IgD-negative memory B cell (primary cell): ENCODE data around the gene SFI1. TPM values are rescaled to one million over a fixed set of nuclear protein-coding genes. Genes with fewer than 3 reads are reported as not detected.
"Not testable (repeated sequence)": the region's sequence is repeated elsewhere in the genome, so short reads cannot be mapped to it uniquely, and the experiment has no call there.

Experiments
- H3K27ac Mint-ChIP-seq, 3 donors: one replicate each; pipeline ENCODE4 v1.8.0; 2020 to 2022; ENCODE audit warnings: mild to moderate bottlenecking in 3 of 3, mixed read lengths in 3 of 3, moderate library complexity in 1 of 3
- H3K27me3 Mint-ChIP-seq: one replicate; pipeline ENCODE4 v1.8.0; 2021; ENCODE audit warnings: mixed read lengths
- H3K36me3 Mint-ChIP-seq: one replicate; pipeline ENCODE4 v1.8.0; 2020; ENCODE audit warnings: mild to moderate bottlenecking, mixed read lengths
- H3K4me1 Mint-ChIP-seq, 3 donors: one replicate each; pipeline ENCODE4 v1.8.0; 2020 to 2022; ENCODE audit warnings: mixed read lengths in 3 of 3, mild to moderate bottlenecking in 1 of 3
- H3K4me3 Mint-ChIP-seq, 4 donors: one replicate each; pipeline ENCODE4 v1.8.0; 2020 to 2022; ENCODE audit warnings: mild to moderate bottlenecking in 4 of 4, mixed read lengths in 4 of 4, moderate library complexity in 3 of 4
- H3K9me3 Mint-ChIP-seq, 3 donors: one replicate each; pipeline ENCODE4 v1.8.0; 2020 to 2021; ENCODE audit warnings: mixed read lengths in 3 of 3, mild to moderate bottlenecking in 1 of 3
- polyA plus RNA-seq: library from polyadenylated mRNA; unstranded; fragments of 300-500 nt; fragmentation: Illumina TruSeq; gene quantifications from one replicate; pipeline ENCODE4 v1.2.3, GENCODE V29; 2021

The SFI1 gene
- polyA plus RNA-seq, 1 donor from 2014 or later: 15.5 TPM

GRCh38 chr22:31579835-31580242 is 83.5 kb downstream of the SFI1 start:
- Mint-ChIP-seq H3K9me3 (no peaks in the 10 kb centered on the region), H3K4me1 (peaks cover 9 to 10% (median 10%) of the 10 kb centered on the region in 3 donors), H3K27me3 (no peaks in the 10 kb centered on the region), H3K36me3 (peaks cover 2% of the 10 kb centered on the region), H3K27ac (peak overlapping the region in 1 of 3 donors; percentile 19), H3K4me3 (no peak overlapping the region)

GRCh38 chr22:31583861-31584485 is 87.6 kb downstream of the SFI1 start:
- Mint-ChIP-seq H3K27ac (peak overlapping the region in 1 of 3 donors; percentile 72), H3K36me3 (peaks cover 2% of the 10 kb centered on the region), H3K9me3 (no peaks in the 10 kb centered on the region), H3K4me3 (no peak overlapping the region), H3K4me1 (peaks cover 9 to 12% (median 10%) of the 10 kb centered on the region in 3 donors), H3K27me3 (no peaks in the 10 kb centered on the region)

GRCh38 chr22:31584804-31585160 is 88.4 kb downstream of the SFI1 start:
- no peak overlapping the region for H3K4me3 Mint-ChIP-seq
- peaks cover 9 to 12% (median 10%) of the 10 kb centered on the region in 3 donors for H3K4me1 Mint-ChIP-seq
- H3K36me3 Mint-ChIP-seq: peaks cover 2% of the 10 kb centered on the region
- H3K9me3 Mint-ChIP-seq: no peaks in the 10 kb centered on the region
- H3K27ac Mint-ChIP-seq: no peak overlapping the region
- H3K27me3 Mint-ChIP-seq: no peaks in the 10 kb centered on the region

GRCh38 chr22:31585161-31585859 is 89.0 kb downstream of the SFI1 start:
- peaks cover 2% of the 10 kb centered on the region for H3K36me3 Mint-ChIP-seq
- H3K9me3 Mint-ChIP-seq: no peaks in the 10 kb centered on the region
- H3K27me3 Mint-ChIP-seq: no peaks in the 10 kb centered on the region
- H3K27ac Mint-ChIP-seq: no peak overlapping the region
- H3K4me1 Mint-ChIP-seq: peaks cover 9 to 12% (median 10%) of the 10 kb centered on the region in 3 donors
- H3K4me3 Mint-ChIP-seq: no peak overlapping the region

- Mint-ChIP-seq H3K27me3 (no peaks in the 10 kb centered on the region), H3K36me3 (peaks cover 2% of the 10 kb centered on the region), H3K4me1 (peaks cover 9 to 12% (median 10%) of the 10 kb centered on the region in 3 donors), H3K9me3 (no peaks in the 10 kb centered on the region), H3K4me3 (no peak overlapping the region), H3K27ac (peak overlapping the region in 1 of 3 donors; percentile 26)
Observed at GRCh38 chr22:31586137-31586920, 90.0 kb downstream of the SFI1 start.

GRCh38 chr22:31588970-31589675 is 92.8 kb downstream of the SFI1 start:
- Mint-ChIP-seq H3K4me1 (peaks cover 0 to 2% (median 0%) of the 10 kb centered on the region in 3 donors), H3K27ac (peak overlapping the region in 1 of 3 donors; percentile 39), H3K4me3 (no peak overlapping the region), H3K36me3 (peaks cover 2% of the 10 kb centered on the region), H3K9me3 (no peaks in the 10 kb centered on the region), H3K27me3 (no peaks in the 10 kb centered on the region)

- H3K4me1 Mint-ChIP-seq, H3K27me3 Mint-ChIP-seq, H3K4me3 Mint-ChIP-seq, H3K27ac Mint-ChIP-seq, H3K9me3 Mint-ChIP-seq, H3K36me3 Mint-ChIP-seq: not testable (repeated sequence)
Observed at GRCh38 chr22:31590161-31590560, 93.8 kb downstream of the SFI1 start.

- no peaks in the 10 kb centered on the region for H3K9me3 Mint-ChIP-seq
- H3K27me3 Mint-ChIP-seq: no peaks in the 10 kb centered on the region
- peaks cover 5% of the 10 kb centered on the region for H3K36me3 Mint-ChIP-seq
- no peak overlapping the region for H3K4me3 Mint-ChIP-seq
- peak overlapping the region in 1 of 3 donors; percentile 16 for H3K27ac Mint-ChIP-seq
- no peaks in the 10 kb centered on the region for H3K4me1 Mint-ChIP-seq
Observed at GRCh38 chr22:31595271-31595670, 98.9 kb downstream of the SFI1 start.

- Mint-ChIP-seq H3K4me3 (no peak overlapping the region), H3K27me3 (no peaks in the 10 kb centered on the region), H3K4me1 (no peaks in the 10 kb centered on the region), H3K27ac (no peak overlapping the region), H3K9me3 (no peaks in the 10 kb centered on the region), H3K36me3 (peaks cover 3% of the 10 kb centered on the region)
Observed at GRCh38 chr22:31602259-31602952, 106.1 kb downstream of the SFI1 start.

- Mint-ChIP-seq H3K27ac (no peak overlapping the region), H3K4me3 (no peak overlapping the region), H3K4me1 (no peaks in the 10 kb centered on the region), H3K27me3 (no peaks in the 10 kb centered on the region), H3K9me3 (no peaks in the 10 kb centered on the region), H3K36me3 (peaks cover 3% of the 10 kb centered on the region)
Observed at GRCh38 chr22:31603081-31603525, 106.8 kb downstream of the SFI1 start.

- H3K27me3 Mint-ChIP-seq: no peaks in the 10 kb centered on the region
- no peak overlapping the region for H3K27ac Mint-ChIP-seq
- H3K9me3 Mint-ChIP-seq: no peaks in the 10 kb centered on the region
- H3K4me1 Mint-ChIP-seq: no peaks in the 10 kb centered on the region
- H3K36me3 Mint-ChIP-seq: peaks cover 3% of the 10 kb centered on the region
- H3K4me3 Mint-ChIP-seq: no peak overlapping the region
Observed at GRCh38 chr22:31603574-31603973, 107.2 kb downstream of the SFI1 start.

GRCh38 chr22:31604137-31604705 is 107.9 kb downstream of the SFI1 start:
- H3K27me3 Mint-ChIP-seq: no peaks in the 10 kb centered on the region
- no peaks in the 10 kb centered on the region for H3K4me1 Mint-ChIP-seq
- H3K27ac Mint-ChIP-seq: no peak overlapping the region
- no peak overlapping the region for H3K4me3 Mint-ChIP-seq
- peaks cover 1% of the 10 kb centered on the region for H3K36me3 Mint-ChIP-seq
- no peaks in the 10 kb centered on the region for H3K9me3 Mint-ChIP-seq

GRCh38 chr22:31604746-31605705 is 108.7 kb downstream of the SFI1 start:
- Mint-ChIP-seq H3K27ac (no peak overlapping the region), H3K4me1 (no peaks in the 10 kb centered on the region), H3K27me3 (no peaks in the 10 kb centered on the region), H3K9me3 (no peaks in the 10 kb centered on the region), H3K4me3 (no peak overlapping the region), H3K36me3 (peaks cover 2% of the 10 kb centered on the region)
